Measurements from ENCODE around the gene CNDP2.

The CNDP2 gene

DNA sequence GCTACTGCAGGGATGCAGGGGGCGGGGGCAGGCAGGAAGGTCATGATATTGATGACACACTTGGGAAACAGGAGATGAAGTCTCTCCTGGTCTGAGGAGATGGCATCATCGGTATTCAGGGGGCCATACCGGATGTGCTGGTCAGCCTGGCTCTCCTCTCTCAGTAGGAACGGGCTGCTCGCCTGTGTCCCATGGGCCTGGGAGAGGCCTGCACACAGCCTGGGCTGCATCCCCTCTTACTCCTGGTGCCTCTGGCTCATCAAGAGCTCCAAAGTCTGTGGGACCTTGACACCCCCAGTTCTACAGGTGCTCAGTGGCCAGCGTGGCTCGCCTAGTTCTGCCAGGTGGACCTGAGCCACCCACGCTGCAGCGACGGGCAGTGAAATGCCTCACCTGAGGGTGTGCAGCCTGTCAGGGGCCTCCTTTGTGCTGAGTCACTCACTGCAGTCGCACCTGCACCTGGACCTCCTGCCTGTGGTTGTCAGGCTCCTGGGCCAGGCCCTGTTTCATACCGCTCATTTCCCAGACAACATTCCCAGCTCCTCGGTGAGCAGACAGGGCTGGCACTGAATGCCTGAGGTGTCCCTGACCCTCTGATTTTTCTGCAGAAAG lies 19.6 kb downstream of the CNDP2 start:
- H3K4me3 ChIP-seq (ENCODE audit: low read depth, low read length), result no peak overlapping the region
- TF ChIP-seq CTCF (IDR thresholded peaks at IDR 0.05; ENCODE audit: insufficient read depth, low read depth, low read length, missing control alignments), result no peak
- no peak for DNase-seq (ENCODE audit: low read depth)

DNA sequence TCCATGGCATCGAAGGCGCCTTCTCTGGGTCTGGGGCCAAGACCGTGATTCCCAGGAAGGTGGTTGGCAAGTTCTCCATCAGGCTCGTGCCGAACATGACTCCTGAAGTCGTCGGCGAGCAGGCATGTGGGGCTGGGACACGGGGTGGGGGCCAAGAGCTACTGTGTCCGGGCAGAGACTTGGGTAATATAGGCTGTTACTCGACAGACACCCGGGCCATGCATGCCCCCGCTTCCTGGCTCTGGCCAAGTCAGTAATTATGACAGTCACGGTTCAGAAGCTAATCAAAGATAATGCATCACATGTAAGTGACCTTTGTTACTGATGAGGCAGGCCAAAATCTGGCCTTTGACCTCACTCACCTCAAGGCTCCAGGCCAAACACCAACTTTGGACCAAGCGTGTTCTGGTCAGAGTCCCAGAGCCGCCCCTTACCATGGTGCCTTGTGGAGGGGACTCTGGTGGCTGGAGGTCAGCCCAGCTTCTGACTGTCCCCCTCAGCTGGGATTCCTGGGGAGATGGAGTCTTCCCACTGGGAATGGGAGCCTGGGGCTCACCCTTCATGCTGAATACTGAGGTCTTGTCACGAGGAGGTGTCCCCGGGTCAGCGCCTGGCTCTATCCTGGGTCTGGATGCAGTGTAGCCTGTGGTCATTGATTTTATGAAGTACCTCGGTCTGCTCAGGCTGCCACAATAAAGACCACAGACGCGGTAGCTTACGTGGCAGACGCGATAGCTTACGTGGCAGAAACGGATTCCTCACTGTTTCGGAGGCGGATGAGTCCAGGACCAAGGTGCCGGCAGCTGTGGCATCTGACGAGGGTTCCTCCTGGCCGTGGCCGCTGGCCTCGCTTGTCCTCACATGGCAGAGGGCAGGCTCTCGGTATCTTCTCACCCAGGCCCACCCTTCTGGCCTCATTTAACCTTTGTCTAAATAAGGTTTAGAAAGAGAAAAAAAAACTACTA lies 20.4 kb downstream of the CNDP2 start:
- no peak overlapping the region for H3K4me3 ChIP-seq (ENCODE audit: low read depth, low read length)
- TF ChIP-seq CTCF (IDR thresholded peaks at IDR 0.05; ENCODE audit: insufficient read depth, low read depth, low read length, missing control alignments), result no peak
- DNase-seq (ENCODE audit: low read depth), result no peak

DNA sequence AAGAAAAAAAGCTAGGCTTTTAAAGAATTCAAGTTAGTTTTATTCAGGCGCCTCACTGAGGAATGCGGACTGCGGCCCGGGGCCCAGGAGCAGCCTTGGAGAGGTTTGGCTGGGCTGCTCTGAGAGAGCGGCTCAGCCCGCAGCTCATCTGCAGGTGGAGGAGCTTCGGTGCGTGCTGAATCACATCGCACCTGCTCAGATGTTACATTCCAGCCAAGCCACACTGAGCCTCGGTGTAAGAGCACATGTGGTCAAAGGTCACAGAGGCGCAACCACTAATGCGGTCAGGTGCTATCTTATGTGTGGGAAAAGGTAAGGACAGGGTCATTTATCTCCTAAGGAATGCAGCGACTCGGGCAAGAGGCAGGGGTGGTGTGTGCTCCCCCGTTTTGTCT lies 21.1 kb downstream of the CNDP2 start:
- no peak for DNase-seq (ENCODE audit: low read depth)
- no peak overlapping the region for H3K4me3 ChIP-seq (ENCODE audit: low read depth, low read length)
- TF ChIP-seq CTCF (IDR thresholded peaks at IDR 0.05; ENCODE audit: insufficient read depth, low read depth, low read length, missing control alignments), result no peak

- TF ChIP-seq CTCF (IDR thresholded peaks at IDR 0.05; ENCODE audit: insufficient read depth, low read depth, low read length, missing control alignments), result no peak
- DNase-seq (ENCODE audit: low read depth), result no peak
- H3K4me3 ChIP-seq (ENCODE audit: low read depth, low read length), result no peak overlapping the region
These were observed 22.5 kb downstream of the CNDP2 start for GRCh38 chr18:74518456-74519295.

- no peak overlapping the region for H3K4me3 ChIP-seq (ENCODE audit: low read depth, low read length)
- no peak for DNase-seq (ENCODE audit: low read depth)
- no peak for TF ChIP-seq CTCF (IDR thresholded peaks at IDR 0.05; ENCODE audit: insufficient read depth, low read depth, low read length, missing control alignments)
These were observed 23.3 kb downstream of the CNDP2 start for GRCh38 chr18:74519320-74520095.
